ENCODE measurements around the gene PCNX1.

The PCNX1 gene

GRCh38 chr14:70889555-70889954 lies 17.7 kb upstream of the PCNX1 start:
- no peak for DNase-seq

- DNase-seq, result no peak
Measured at GRCh38 chr14:70890826-70891659, 16.2 kb upstream of the PCNX1 start.

- no peak for DNase-seq
Measured at GRCh38 chr14:70891737-70892136, 15.5 kb upstream of the PCNX1 start.

GRCh38 chr14:70893062-70893845 lies 14.0 kb upstream of the PCNX1 start:
- DNase-seq, result no peak

GRCh38 chr14:70893858-70894291 lies 13.4 kb upstream of the PCNX1 start:
- no peak for DNase-seq

GRCh38 chr14:70894868-70895267 lies 12.4 kb upstream of the PCNX1 start:
- DNase-seq, result no peak

GRCh38 chr14:70896317-70896716 lies 10.9 kb upstream of the PCNX1 start:
- no peak for DNase-seq

- DNase-seq, result no peak
Measured at GRCh38 chr14:70896981-70897380, 10.3 kb upstream of the PCNX1 start.

GRCh38 chr14:70897464-70897863 lies 9.8 kb upstream of the PCNX1 start:
- no peak for DNase-seq

GRCh38 chr14:70898111-70898745 lies 9.0 kb upstream of the PCNX1 start:
- DNase-seq, result no peak

- DNase-seq, result no peak
Measured at GRCh38 chr14:70901269-70901668, 6.0 kb upstream of the PCNX1 start.

GRCh38 chr14:70902184-70902583 lies 5.1 kb upstream of the PCNX1 start:
- no peak for DNase-seq

- no peak for DNase-seq
Measured at GRCh38 chr14:70904373-70904772, 2.9 kb upstream of the PCNX1 start.

- DNase-seq, result no peak
Measured at GRCh38 chr14:70905301-70905700, 2.0 kb upstream of the PCNX1 start.

- no peak for DNase-seq
Measured at GRCh38 chr14:70906793-70907175, 475 bp upstream of the PCNX1 start.

- peak; percentile 86 for DNase-seq
Measured at GRCh38 chr14:70907996-70908934, 1.0 kb downstream of the PCNX1 start.

- DNase-seq, result no peak
Measured at GRCh38 chr14:70908935-70909641, 1.8 kb downstream of the PCNX1 start.

- no peak for DNase-seq
Measured at GRCh38 chr14:70909733-70910614, 2.7 kb downstream of the PCNX1 start.

- DNase-seq, result no peak
Measured at GRCh38 chr14:70915415-70915814, 8.2 kb downstream of the PCNX1 start.

- no peak for DNase-seq
Measured at GRCh38 chr14:70916300-70916699, 9.0 kb downstream of the PCNX1 start.

- no peak for DNase-seq
Measured at GRCh38 chr14:70916799-70917198, 9.5 kb downstream of the PCNX1 start.

All from activated CD8-positive, alpha-beta memory T cell treated with anti-CD3 and anti-CD28 coated beads for 24 hours (primary cell).